GM18951 (cell line): ENCODE measurements around the gene SEMA6D.
"Not testable (repeated sequence)": the region's sequence is repeated elsewhere in the genome, so short reads cannot be mapped to it uniquely, and the experiment has no call there.

Experiments used
- POLR2A ChIP-seq: IDR thresholded peaks from 4 replicates; pipeline ENCODE4 v1.6.1; 2011; ENCODE audit warnings: mild to moderate bottlenecking; ENCODE audit not compliant: insufficient read length, insufficient read depth; ENCODE audit errors: extremely low read depth
- in situ Hi-C: fragments of 300-500 bp; cut with MboI; formaldehyde crosslinking; loops from one replicate; pipeline ENCODE4 v1.12.0; 2022; ENCODE audit warnings: low sequenced_read_pairs, mixed read lengths, inconsistent platforms; ENCODE audit not compliant: unreplicated experiment

SEMA6D gene

DNA sequence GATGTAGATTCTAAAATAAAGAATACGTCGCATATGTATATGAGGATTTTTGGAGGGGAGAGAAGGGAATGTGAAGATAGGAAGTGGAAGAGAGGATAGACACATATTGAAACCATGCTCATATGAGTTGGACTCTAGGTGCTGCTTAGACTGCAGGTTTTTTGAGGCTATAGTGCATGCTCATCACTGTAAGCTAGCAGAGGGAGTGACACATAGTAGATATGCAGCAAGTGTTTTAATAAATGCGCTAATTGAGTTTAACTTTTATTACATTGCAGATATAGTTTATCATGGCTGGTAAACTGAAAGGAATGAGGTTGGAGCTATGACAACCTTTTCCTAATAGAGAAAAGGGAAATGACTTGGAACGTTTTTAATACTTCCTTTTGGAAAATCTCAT, 7.7 kb downstream of the SEMA6D start:
- TF ChIP-seq POLR2A, result no peak

DNA sequence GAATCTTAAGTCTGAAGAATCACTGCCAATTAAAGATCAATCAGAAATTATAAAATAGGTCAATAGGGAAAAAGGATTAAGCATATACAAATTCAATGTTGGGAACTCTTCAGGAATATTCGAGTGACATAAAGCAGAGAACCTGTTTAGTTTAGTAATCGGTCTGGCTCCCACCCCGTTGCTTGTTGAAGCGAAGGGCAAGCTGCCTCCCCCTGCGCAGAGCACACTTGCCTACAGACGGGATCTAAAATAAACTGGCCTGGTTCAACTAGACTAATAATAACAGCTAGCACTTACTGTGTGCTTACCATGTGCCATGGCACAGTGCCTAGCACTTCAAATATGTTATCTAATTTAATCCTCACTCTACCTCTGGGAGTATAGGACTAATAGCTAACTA, 8.6 kb downstream of the SEMA6D start:
- no peak for TF ChIP-seq POLR2A
- in situ Hi-C loops, result no loop called here

More for the DNA sequence above, 7.7 kb downstream of the SEMA6D start:
- in situ Hi-C loops, result no loop called here

DNA sequence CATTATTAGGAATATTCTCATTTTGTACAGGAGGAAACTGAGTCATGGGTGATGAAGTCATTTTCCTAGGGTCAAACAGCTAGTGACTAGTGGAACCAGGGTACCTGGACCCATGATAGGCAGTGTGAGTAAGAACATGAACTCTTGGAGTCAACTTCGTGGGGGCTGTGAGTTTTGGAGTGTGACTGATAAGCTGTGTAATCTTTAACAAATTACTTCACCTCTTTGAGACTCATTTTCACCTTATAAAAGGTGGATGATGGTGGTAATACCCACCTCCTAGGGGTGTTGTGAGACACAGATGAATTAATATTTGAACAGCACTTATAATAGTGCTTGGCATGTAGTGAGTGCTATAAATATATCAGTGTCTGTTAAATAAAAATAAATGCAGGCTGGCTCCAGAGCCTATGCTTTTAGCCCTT, 9.1 kb downstream of the SEMA6D start:
- no peak for TF ChIP-seq POLR2A
- in situ Hi-C loops, result no loop called here

DNA sequence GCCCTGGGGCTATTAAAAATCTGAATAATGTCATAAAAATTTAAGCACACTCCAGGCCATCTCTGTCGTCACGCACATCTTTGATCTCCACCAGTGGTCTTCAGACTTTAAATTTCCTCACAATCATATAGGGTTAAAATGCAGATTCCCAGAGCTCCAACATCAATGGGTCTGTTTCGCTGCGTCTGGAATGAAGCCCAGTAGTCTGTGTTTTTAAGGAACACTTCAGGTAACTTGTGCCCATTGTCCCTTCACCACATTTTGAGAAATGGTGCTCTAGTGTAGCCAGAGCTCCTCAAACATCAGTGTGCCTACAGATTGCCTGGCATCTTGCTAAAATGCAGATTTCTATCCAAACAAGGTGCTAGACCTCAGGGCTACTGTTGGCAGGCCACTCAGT, 9.8 kb downstream of the SEMA6D start:
- no peak for TF ChIP-seq POLR2A
- in situ Hi-C loops, result no loop called here

DNA sequence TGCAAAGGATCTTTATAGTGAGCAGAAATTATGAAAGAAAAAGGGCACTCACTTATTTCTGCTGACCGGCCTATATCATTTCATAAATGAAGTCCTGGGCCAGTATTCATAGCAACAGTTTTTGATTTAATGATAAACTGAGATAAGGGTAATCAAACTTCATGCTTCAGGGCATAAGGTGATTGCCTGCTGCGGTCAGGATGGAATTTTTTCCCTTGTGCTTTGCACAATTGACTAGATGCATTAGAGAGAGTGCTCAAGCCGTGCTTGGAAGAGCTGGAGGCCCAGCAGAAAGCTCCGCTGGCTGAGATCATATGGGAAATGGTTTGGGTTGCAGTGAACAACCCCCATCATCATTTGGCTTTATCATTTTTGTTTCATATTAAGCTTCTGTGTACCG, 10.4 kb downstream of the SEMA6D start:
- no peak for TF ChIP-seq POLR2A

DNA sequence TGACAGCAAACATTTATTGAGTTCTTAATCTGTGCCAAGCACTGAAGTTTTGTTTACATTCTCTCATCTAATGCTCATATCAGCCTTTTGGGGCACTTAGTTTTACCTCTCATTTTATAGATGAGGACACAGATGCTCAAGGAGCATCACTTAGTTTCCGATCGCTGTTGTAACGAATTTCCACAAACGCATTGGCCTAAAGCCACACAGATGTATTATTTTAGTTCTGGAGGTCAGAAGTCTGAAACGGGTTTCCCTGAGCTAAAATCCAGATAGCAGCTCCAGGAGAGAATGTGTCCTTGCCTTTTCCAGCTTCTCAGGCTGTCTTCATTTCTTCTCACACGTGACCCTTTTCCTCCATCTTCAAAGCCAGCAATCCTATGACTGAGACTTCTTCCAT, 11.1 kb downstream of the SEMA6D start:
- no peak for TF ChIP-seq POLR2A

More for the DNA sequence above, 10.4 kb downstream of the SEMA6D start:
- in situ Hi-C loops, result no loop called here

DNA sequence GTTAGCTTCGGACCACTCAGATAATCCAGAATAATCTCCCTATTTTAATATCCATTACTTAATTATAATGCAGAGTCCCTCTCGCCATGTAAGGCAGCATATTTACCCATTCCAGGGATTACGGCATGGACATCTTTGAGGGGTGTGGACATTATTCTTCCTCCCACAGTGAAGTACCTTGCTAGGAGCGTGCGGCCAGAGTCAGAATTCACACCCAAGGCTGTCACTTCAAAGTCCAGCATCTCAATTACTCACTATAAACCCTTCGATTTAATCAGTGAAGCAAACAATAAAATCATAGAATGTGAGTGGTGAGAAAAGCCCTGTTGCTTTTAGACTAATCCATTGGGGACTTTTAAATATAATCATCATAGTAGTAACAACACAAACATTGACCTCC, 11.6 kb downstream of the SEMA6D start:
- in situ Hi-C loops, result no loop called here
- no peak for TF ChIP-seq POLR2A

More for the DNA sequence above, 11.1 kb downstream of the SEMA6D start:
- in situ Hi-C loops, result no loop called here

DNA sequence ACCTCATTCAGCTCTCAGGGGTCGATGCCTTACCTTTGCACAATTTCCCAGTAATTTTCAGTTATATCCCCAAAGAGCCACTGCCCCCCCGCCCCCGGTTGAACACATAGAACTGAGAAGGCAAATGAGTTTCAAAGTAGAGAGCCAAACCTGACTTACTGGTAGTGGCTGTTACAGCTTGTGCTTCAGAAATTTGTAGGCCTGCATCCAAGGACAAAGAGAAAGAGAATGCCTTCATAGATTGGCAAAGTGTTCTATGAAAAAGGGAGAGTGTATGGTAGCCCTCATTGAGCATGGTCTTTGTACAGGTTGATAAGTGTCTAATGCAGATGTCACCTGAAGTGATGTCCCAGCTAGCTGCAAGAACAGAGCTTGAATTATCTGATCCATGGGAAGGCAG, 13.9 kb downstream of the SEMA6D start:
- in situ Hi-C loops, result no loop called here
- TF ChIP-seq POLR2A, result no peak

DNA sequence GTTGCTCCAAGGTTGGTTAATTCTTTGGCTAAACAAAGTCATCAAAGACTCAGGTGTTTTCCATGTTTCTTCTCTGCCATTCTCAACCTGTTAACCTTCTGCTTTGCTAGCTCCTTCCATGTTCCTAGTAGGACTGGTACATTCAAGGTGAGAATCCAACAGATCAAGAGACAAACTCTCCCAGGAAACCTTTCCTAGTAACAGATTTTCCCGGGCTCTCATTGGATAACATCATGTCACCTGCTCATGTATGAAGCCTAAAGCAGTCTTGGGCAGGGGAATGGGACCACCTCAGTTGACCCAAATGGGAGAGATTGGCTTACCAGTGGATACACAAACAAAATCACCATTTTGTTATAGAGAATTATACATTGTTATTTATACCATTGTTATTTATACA, 14.9 kb downstream of the SEMA6D start:
- in situ Hi-C loops, result no loop called here
- TF ChIP-seq POLR2A, result no peak

DNA sequence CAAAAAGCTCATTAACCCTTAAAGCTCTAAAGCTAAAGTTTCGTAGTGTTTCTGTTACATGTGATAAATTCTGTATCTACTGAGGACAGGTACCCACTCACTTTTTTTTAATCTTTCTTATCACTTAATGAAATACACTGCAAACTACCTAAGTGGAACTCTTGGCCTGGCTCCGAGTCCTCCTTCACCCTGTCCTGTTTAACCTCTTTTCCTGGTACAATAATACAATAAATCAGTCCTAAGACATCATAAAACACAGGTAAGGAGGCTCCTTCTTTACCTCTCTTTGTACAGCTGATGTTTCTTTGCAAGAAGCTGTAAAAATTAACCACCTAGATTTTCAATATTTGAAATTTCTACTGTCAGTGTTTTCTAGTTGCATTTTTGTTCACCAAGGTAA, 15.8 kb downstream of the SEMA6D start:
- in situ Hi-C loops, result no loop called here
- no peak for TF ChIP-seq POLR2A

DNA sequence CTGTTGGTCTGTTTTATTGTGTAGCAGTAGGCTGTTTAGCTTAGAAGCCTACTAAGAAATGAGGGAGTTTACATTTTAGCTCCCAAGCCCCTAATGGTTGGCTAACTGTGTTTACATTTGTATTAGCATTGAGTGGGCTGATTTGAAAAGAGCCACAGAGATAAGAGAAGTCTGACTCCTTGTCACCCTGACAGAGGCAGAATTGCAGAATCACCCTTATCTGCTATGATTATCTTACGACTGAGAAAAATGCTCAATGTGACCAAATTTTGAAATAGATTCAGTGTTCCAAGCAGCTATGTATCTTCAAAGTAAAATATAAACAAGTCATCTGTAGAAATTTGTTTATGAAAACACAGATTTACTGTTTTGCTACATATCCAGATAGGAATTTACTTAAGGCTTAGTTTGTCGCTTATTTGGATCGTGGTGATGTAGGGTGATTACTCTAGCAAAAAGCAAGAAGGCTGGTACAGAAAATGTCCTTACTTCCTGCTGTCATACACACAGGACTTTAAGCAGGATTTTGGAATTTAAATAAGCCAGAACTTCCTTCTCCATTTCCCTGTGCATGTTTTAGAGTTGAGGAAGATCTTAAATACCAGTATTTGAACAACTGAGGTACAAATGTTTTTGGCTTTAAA, 19.0 kb downstream of the SEMA6D start:
- in situ Hi-C loops, result no loop called here
- TF ChIP-seq POLR2A, result no peak

DNA sequence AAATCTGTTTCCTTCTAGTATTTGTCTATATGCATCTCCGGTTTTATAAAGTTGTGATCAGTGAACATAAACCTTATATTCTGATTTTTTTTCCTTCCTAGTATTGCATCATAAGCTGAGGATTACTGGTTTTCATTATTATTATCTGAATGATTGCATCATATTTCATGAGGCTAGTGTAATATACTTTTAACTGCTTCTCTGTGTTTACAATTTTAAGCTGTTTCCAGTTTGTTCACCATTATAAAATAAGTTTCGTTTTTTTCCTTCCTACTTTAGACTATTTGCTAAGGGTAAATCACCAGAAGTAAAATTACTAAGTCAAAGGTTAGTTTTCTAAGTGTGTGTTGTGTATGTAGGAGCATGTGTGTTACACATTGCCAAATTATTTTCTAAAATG, 20.2 kb downstream of the SEMA6D start:
- in situ Hi-C loops, result no loop called here
- TF ChIP-seq POLR2A, result no peak

DNA sequence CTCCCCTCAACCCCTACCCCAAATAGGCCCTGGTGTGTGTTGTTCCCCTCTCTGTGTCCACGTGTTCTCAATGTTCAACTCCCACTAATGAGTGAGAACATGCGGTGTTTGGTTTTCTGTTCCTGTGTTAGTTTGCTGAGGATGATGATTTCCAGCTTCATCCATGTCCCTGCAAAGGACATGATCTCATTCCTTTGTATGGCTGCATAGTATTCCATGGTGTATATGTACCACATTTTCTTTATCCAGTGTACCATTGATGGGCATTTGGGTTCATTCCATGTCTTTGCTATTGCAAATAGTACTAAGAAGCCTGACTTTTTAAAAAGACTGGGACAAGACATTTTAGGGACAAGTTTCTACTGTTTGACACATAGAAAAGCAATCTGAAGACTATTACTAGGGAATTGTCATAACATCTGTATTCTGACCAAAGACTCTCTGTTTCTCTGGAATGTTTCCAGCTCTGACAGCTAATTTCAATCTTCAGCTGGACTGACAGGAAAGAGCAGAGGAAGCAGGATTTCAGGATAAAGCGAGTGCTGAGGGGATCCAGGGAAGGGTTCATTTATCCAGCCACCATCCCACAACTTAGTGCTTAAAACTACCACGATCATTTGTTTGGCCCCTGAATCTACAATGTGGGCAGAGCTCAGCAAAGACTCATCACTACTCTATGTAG, 21.0 kb downstream of the SEMA6D start:
- in situ Hi-C loops, result not testable (repeated sequence)

DNA sequence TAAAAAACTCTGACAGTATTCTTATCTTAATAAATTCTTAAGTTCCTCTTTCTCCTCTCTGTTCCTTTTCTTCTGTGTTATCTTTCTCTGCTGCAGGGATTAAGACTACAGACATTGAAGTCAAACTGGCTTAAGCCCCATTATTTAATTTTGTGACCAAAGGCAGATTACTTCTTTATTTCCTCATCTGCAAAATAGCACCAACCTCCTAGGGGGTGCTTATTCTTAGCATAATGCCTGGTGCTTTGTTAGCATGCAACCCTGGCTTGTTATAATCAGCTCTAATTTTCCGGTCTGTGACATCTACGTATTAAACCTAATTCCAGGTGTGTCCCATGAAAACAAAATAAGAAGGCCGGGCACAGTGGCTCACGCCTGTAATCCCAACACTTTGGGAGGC, 23.8 kb downstream of the SEMA6D start:
- in situ Hi-C loops, result no loop called here
- no peak for TF ChIP-seq POLR2A

DNA sequence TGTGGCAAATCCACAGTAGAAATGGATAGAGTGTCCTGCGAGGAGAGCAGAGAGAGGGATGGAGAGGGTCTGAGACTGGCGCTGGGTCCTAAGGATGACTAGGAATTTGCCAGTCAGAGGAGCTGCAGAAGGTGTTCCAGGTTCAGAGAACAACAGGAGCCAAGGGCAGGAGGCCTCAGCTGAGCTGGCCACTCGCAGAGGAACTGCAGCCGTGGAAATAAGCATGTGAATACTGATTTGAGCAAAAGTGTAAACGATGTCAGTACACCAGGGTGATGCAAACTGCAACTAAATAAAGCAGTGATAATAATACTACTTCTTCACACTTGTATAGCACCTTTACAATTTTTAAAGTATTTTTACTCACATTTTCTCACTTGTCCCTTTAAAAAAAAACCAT, 24.6 kb downstream of the SEMA6D start:
- no peak for TF ChIP-seq POLR2A

DNA sequence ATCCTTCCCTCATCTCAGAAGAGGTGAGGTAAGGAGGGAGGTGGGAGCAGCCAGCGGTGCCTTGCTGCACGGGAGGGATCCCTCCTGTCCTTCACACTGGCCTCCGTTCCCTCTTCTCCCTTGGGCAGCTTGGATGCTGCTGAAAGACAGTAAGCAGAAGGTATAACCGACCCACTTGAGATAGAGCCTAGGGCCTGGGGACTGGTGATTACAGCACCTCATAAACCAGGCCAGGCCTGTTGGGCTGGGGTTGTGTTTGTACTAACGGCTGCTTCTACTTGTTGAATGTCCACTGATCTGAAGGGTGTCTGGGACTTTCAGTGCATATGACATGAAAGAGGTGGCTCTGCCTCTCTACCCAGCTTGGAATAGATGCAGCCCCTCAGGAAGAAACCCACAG, 25.0 kb downstream of the SEMA6D start:
- no peak for TF ChIP-seq POLR2A
- in situ Hi-C loops, result no loop called here

More for the DNA sequence above, 24.6 kb downstream of the SEMA6D start:
- in situ Hi-C loops, result no loop called here
